Adrenal gland (tissue), 5 donors: ENCODE measurements around the gene CABP2.

ENCODE experiments used
- CTCF ChIP-seq, 6 experiments: fragments of 450-650 bp in 4 of 6; fragments of 200-600 bp in 2 of 6; sonication (generic) in 1 of 6; IDR thresholded peaks; 1 replicate in 5 of 6; 2 replicates in 1 of 6; pipeline versions ENCODE4 v1.5.1 to v1.8.0; 2016 to 2021; ENCODE audit warnings: antibody characterized with exemption in 6 of 6, mild to moderate bottlenecking in 2 of 6, moderate library complexity in 1 of 6
- POLR2A ChIP-seq, 2 donors: fragments of 450-650 bp; IDR thresholded peaks; one replicate each; pipeline ENCODE4 v1.6.1; 2017; ENCODE audit warnings: antibody characterized with exemption in 2 of 2, mild to moderate bottlenecking in 2 of 2, moderate library complexity in 1 of 2
- donor health status: DM: no; HTN: no; CAD: no.

DNA sequence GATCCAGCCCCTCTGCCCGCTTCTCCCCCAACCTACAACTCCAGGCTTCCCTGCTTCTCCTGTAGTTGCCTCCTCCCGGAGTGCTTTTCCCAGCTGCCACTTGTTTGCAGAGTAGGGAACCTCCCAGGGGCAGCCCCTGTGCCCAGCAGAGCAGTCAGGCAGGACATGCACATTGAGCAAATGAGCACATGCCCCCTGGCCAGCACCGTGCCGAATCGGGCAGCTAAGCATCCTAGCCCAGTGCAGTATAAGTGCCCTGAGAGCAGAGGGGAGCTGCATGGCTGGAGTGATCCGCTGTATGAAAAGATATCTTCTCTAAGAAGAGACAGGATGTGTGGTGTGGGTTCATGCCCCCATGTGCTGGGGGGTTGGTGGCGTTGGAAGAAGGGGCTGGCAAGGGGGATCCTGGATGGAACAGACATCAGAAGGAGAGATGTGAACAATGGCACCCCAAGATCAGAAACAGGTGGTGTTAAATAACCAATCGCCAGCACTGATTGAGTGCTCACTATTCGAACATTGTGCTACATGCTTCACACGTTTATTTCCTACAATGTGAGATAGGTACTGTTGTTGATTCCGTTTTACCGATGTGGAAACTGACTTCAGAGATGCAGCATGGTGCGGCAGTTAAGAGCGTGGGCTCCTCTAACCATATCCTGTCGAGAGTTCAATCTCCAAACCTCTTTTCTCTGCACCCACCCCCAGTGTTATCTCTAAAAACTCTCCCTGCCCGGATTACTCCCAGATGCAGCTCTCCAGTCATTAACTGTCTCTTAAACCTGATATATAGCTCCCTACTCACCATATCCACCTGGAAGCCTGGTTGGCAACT, 39.2 kb downstream of the CABP2 start:
- TF ChIP-seq CTCF (IDR thresholded peaks at IDR 0.05), result no peak
- no peak for TF ChIP-seq POLR2A (IDR thresholded peaks at IDR 0.05)
